K562 (cell line): ENCODE results near the gene STARD8. TPM values are rescaled to one million over a fixed set of nuclear protein-coding genes. Genes with fewer than 3 reads are reported as not detected.
A peak's percentile ranks its signal among the peaks of the same experiment; 100 is the strongest.

ENCODE experiments used
- ATAC-seq: fragments of 200-7000 bp; cut with Tn5 transposase; 3 replicates; pipeline ENCODE4 v1.9.1; 2020; ENCODE audit warnings: moderate library complexity
- BruUV-seq: library from RNA; stranded (reverse); fragments of 400-500 nt; replicated peaks from 2 replicates; lab custom pipeline; 2021; lab: Mats Ljungman, UMichigan
- CTCF ChIA-PET: fragments of 300-600 bp; formaldehyde crosslinking; extraction: SDS; loops from one replicate; lab custom pipeline; 2021; ENCODE audit warnings: low intra/inter-chr PET ratio; lab: Yijun Ruan, JAX
- POLR2A ChIA-PET: fragments of 300-600, 350-650 bp; sonication (Branson Sonifier 250); formaldehyde crosslinking; extraction: SDS; loops from one replicate; lab custom pipeline; 2021; ENCODE audit warnings: antibody characterized with exemption, inconsistent platforms; lab: Yijun Ruan, JAX
- DNase-seq, 4 experiments: peaks; one replicate each; pipeline versions ENCODE4 v3.0.0 to v3.0.0-alpha.2; 2011 to 2018; ENCODE audit warnings: low spot score in 3 of 4, mixed read lengths in 3 of 4; ENCODE audit errors: extremely low read depth in 1 of 4
- FAIRE-seq: peaks from 2 replicates; lab custom pipeline; 2011; peaks lifted over from hg19 to GRCh38; lab: Jason Lieb, UNC
- H2AFZ ChIP-seq: 2 replicates; pipeline ENCODE4 v1.6.0; 2011; ENCODE audit warnings: low read depth, low read length, control low read depth, inconsistent platforms
- H3K27ac ChIP-seq: fragments of 200-600 bp; 3 replicates; pipeline ENCODE4 v1.8.0; 2011; ENCODE audit warnings: low read depth, mild to moderate bottlenecking, control low read depth, inconsistent platforms, low read length, moderate library complexity, mixed read lengths; ENCODE audit errors: extremely low read depth
- H3K27me3 ChIP-seq, 2 experiments: fragments of 300-600 bp in 1 of 2; 2 replicates in 1 of 2; 3 replicates in 1 of 2; pipeline versions ENCODE4 v1.6.0 to v1.8.0; 2011; ENCODE audit warnings: inconsistent platforms in 2 of 2, low read length in 2 of 2, mild to moderate bottlenecking in 1 of 2, mixed read lengths in 1 of 2, moderate library complexity in 1 of 2; ENCODE audit not compliant: control insufficient read depth in 2 of 2, insufficient read depth in 2 of 2
- H3K36me3 ChIP-seq: fragments of 300-600 bp; 3 replicates; pipeline ENCODE4 v1.8.0; 2011; ENCODE audit warnings: mild to moderate bottlenecking, low read length, inconsistent platforms; ENCODE audit not compliant: control insufficient read depth, insufficient read depth
- H3K4me1 ChIP-seq, 2 experiments: fragments of 200-600 bp in 1 of 2; replicated peaks in 1 of 2; 2 replicates in 1 of 2; 3 replicates in 1 of 2; pipeline versions ENCODE4 v1.5.1 to v1.8.0; 2011; ENCODE audit warnings: inconsistent platforms in 2 of 2, low read length in 2 of 2, mild to moderate bottlenecking in 1 of 2, mixed read lengths in 1 of 2, moderate library complexity in 1 of 2; ENCODE audit not compliant: control insufficient read depth in 2 of 2, insufficient read depth in 2 of 2
- H3K4me2 ChIP-seq: 2 replicates; pipeline ENCODE4 v1.6.1; 2011; ENCODE audit warnings: low read length, control low read depth, inconsistent platforms, mixed read lengths; ENCODE audit not compliant: insufficient read depth
- H3K4me3 ChIP-seq: fragments of 200-600 bp; sonication (generic), shearing (Covaris generic); 2 replicates; pipeline ENCODE4 v1.5.1; 2016; ENCODE audit warnings: control low read depth, inconsistent platforms
- H3K79me2 ChIP-seq: fragments of 200-600 bp; 3 replicates; pipeline ENCODE4 v1.8.0; 2011; ENCODE audit warnings: low read length, inconsistent platforms; ENCODE audit not compliant: control insufficient read depth, insufficient read depth
- H3K9ac ChIP-seq, 2 experiments: 2 replicates each; pipeline versions ENCODE4 v1.6.0 to v1.6.1; 2011; ENCODE audit warnings: low read depth in 2 of 2, low read length in 2 of 2, control low read depth in 1 of 2, inconsistent platforms in 1 of 2, mild to moderate bottlenecking in 1 of 2, mixed read lengths in 1 of 2; ENCODE audit not compliant: insufficient read depth in 1 of 2
- H3K9me1 ChIP-seq: one replicate; pipeline ENCODE4 v1.6.0; 2011; ENCODE audit warnings: inconsistent platforms, mild to moderate bottlenecking, low read length, moderate library complexity; ENCODE audit not compliant: control insufficient read depth, insufficient read depth
- H3K9me3 ChIP-seq: replicated peaks from 2 replicates; pipeline ENCODE4 v1.5.1; 2011; ENCODE audit warnings: low read depth, low read length, inconsistent platforms; ENCODE audit not compliant: control insufficient read depth, insufficient read depth
- H4K20me1 ChIP-seq: replicated peaks from 2 replicates; pipeline ENCODE4 v1.6.1; 2011; ENCODE audit warnings: low read length, inconsistent platforms, mixed read lengths; ENCODE audit not compliant: control insufficient read depth, insufficient read depth
- BMI1 ChIP-seq: fragments of 150-350 bp; IDR thresholded peaks from 2 replicates; pipeline ENCODE4 v1.6.1; 2014; ENCODE audit warnings: low read length
- FOXM1 ChIP-seq, 2 experiments: fragments of 450-650 bp in 1 of 2; sonication (generic) in 1 of 2; formaldehyde crosslinking in 1 of 2; IDR thresholded peaks; 2 replicates each; pipeline versions ENCODE4 v1.6.1 to v1.9.0; 2017 to 2022; ENCODE audit warnings: low read depth in 2 of 2, mild to moderate bottlenecking in 2 of 2, missing genetic modification reagents in 1 of 2, moderate library complexity in 1 of 2
- GMEB1 ChIP-seq: fragments of 250-450 bp; sonication (Bioruptor Pico); IDR thresholded peaks from 2 replicates; pipeline ENCODE4 v1.4.0; 2020; ENCODE audit warnings: mild to moderate bottlenecking
- MEF2D ChIP-seq: conservative IDR thresholded peaks from 2 replicates; pipeline ENCODE4 v1.6.1; 2016; ENCODE audit warnings: low read depth, missing genetic modification characterization, missing compliant biosample characterization
- POLR2AphosphoS5 ChIP-seq: IDR thresholded peaks from 2 replicates; pipeline ENCODE4 v1.6.1; 2011; ENCODE audit warnings: mild to moderate bottlenecking, low read depth, low read length, moderate library complexity; ENCODE audit not compliant: control insufficient read depth, insufficient read depth
- ZFP1 ChIP-seq: fragments of 450-650 bp; formaldehyde crosslinking; IDR thresholded peaks from 2 replicates; pipeline ENCODE4 v1.4.0; 2020; ENCODE audit warnings: mild to moderate bottlenecking, mixed read lengths
- ZKSCAN8 ChIP-seq: fragments of 200-800 bp; sonication (Bioruptor generic); IDR thresholded peaks from 2 replicates; pipeline ENCODE4 v1.6.1; 2016; ENCODE audit warnings: missing genetic modification characterization, missing compliant biosample characterization
- WGBS: fragments of 100-300 bp; shearing (Covaris generic); methylation state at CpG from one replicate; pipeline ENCODE4 v1.1.6; 2016; ENCODE audit warnings: low coverage, mixed read lengths; ENCODE audit not compliant: insufficient coverage; ENCODE audit errors: missing lambda C conversion rate; 5-methylcytosine and 5-hydroxymethylcytosine counted together
- in situ Hi-C: fragments of 300-500 bp; cut with MboI; formaldehyde crosslinking; loops from 4 replicates; pipeline ENCODE4 v1.15.0; 2018; ENCODE audit warnings: inconsistent platforms, mixed read lengths
- intact Hi-C: fragments of 100-400 bp; cut with micrococcal nuclease; formaldehyde crosslinking; loops from 2 replicates; pipeline ENCODE4 v1.14.2; 2022
- polyA plus RNA-seq, 8 experiments: library from polyadenylated mRNA; depleted of rRNA in 4 of 8; stranded (reverse) in 5 of 8; unstranded in 3 of 8; fragments of >200 nt; fragmentation: Nextera tagmentation in 2 of 8; fragmentation: Illumina TruSeq in 1 of 8; extraction: Ambion mirVana in 2 of 8; extraction: Trizol in 1 of 8; gene quantifications; 2 replicates each; pipeline versions ENCODE4 v1.2.1 to v1.2.3, GENCODE V29; 2011 to 2014; ENCODE audit warnings: inconsistent platforms in 1 of 8, missing spikeins in 1 of 8
- total RNA-seq, 7 experiments: library from RNA; depleted of rRNA in 6 of 7; stranded (reverse); fragments of >200 nt in 6 of 7; fragmentation: Illumina TruSeq in 2 of 7; extraction: Trizol in 2 of 7; gene quantifications; 2 replicates each; pipeline versions ENCODE4 v1.2.1 to v1.2.3, GENCODE V29; 2011 to 2021; ENCODE audit warnings: low replicate concordance in 1 of 7
- TF ChIP-seq, protein P1 (sequence below): sonication (generic); formaldehyde crosslinking; IDR thresholded peaks from 2 replicates; pipeline ENCODE4 v1.8.0; 2022; ENCODE audit warnings: missing genetic modification reagents, mild to moderate bottlenecking, moderate library complexity, borderline replicate concordance

The STARD8 gene
- total and polyA plus RNA-seq, 9 of the 15 experiments (the other 6 are each of a cell fraction or from before 2014, with no cell fraction given), result 1.6 to 35.0 (median 15.9) TPM

DNA sequence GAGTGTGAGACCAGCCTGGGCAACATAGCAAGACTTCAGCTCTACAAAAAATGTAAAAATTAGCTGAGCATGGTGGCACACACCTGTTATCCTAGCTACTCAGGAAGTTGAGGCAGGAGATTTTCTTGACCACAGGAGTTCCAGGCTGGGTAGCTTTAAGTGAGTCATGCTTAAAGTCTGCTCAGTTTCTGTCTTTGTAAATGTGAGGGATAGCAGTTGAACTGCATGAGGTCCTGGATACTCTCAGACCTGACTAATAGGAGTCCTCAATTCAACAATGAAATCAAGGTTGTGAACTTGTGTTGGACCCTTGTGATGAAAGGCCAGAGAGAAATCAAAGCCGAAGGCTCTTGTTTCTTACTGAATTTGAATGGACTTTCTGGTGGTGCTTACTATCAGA lies 45.2 kb downstream of the STARD8 start:
- peaks cover 3% of the 10 kb centered on the region for H4K20me1 ChIP-seq

DNA sequence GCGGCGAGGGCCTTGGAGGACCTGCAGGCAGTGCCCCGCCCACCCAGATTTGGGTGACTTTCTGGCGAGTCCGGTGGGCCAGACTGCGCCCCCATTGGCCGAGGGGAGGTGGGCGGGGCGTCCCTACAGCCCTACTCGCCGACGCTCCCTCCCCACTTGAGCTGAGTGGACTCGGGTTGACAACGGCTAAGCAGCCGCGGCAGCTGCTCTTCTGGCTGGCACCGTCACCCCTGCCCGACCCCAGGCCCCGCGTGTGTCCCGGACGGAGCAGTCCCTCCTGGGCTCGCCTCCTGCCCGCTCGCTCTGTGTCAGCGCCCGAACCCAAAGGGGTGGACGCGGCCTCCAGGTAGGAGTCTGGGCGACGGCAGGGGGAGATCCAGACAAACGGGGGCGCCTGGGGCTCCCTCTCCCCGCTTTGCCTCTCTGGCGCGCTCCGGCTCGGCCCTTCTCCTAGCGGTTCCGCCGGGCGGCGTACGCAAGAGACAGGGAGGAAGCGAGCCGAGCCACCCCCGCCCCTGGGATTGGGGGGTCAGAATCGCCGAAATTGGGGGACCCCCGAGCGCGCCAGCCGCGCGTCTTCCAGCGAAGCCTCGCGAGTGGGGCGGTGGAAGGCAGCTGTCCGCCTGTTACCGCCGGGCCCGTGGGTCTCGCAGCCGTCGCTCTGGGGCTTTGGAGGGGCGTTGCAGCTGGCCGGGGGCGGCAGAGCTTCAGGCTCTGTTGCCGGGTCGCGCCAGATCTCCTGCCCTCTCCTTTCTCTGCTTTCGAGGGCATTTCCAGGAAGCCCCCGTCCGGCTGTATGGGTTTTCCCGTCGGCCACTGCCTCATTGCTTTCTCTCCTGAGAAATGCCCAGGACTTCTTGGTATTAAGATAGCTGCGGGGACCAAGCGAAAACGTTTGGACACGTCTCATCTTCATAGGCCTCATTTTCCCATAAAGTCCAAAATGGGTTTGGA lies 46.3 kb downstream of the STARD8 start:
- intact Hi-C loops, result loop anchor here (10.0 kb wide), 2 partner anchors 179 to 509 kb away; no protein-coding TSS in a partner anchor
- H3K4me2 ChIP-seq, result peak overlapping the region; percentile 80; the same call in 1 of the 2 replicates
- TF ChIP-seq POLR2AphosphoS5 (0 out of 2 replicates have a peak, but pooled peaks have one; percentile 19), FOXM1 (IDR thresholded peaks at IDR 0.05; ENCODE audit: low read depth) (no peak), FOXM1 (CRISPR knock-in tag; IDR thresholded peaks at IDR 0.05; ENCODE audit: low read depth) (0 out of 2 replicates have a peak, but pooled peaks have one; percentile 48), BMI1 (no peak), ZKSCAN8 (CRISPR knock-in tag) (no peak), ZFP1 (CRISPR knock-in tag) (no peak), GMEB1 (CRISPR knock-in tag) (no peak)
- TF ChIP-seq, protein P1, sequence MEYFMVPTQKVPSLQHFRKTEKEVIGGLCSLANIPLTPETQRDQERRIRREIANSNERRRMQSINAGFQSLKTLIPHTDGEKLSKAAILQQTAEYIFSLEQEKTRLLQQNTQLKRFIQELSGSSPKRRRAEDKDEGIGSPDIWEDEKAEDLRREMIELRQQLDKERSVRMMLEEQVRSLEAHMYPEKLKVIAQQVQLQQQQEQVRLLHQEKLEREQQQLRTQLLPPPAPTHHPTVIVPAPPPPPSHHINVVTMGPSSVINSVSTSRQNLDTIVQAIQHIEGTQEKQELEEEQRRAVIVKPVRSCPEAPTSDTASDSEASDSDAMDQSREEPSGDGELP, result peak; percentile 54; the same call in 1 of the 2 replicates

More for the DNA sequence above, 45.2 kb downstream of the STARD8 start:
- Histone ChIP-seq H3K79me2 (peaks cover 48% of the 10 kb centered on the region), H3K27me3 (peaks cover 0 to 8% of the 10 kb centered on the region in 2 experiments; a peak in 1 of 5 replicates), H3K4me1 (peaks cover 0 to 14% of the 10 kb centered on the region in 2 experiments; a peak in 4 of 5 replicates), H3K4me2 (no peak overlapping the region), H3K4me3 (no peak overlapping the region), H3K36me3 (no peaks in the 10 kb centered on the region), H3K9me3 (no peaks in the 10 kb centered on the region), H3K27ac (no peak overlapping the region), H3K9ac (no peak overlapping the region; a peak in 1 of 4 replicates), H3K9me1 (no peaks in the 10 kb centered on the region), H2AFZ (no peak overlapping the region)
- no peak for DNase-seq
- in situ Hi-C loops (no loop called here), intact Hi-C loops (loop anchor here (10.0 kb wide), 2 partner anchors 178 to 508 kb away; no protein-coding TSS in a partner anchor)
- POLR2A ChIA-PET, result no interaction called here
- no peak for ATAC-seq
- CTCF ChIA-PET, result no interaction called here
- BruUV-seq, result no TSS peak
- FAIRE-seq, result no peak
- no peak for TF ChIP-seq MEF2D
- TF ChIP-seq, all 486 proteins: peak for 0
- 29% methylated on average over 1 of the region's 1 CpG for WGBS

More for the DNA sequence above, 46.3 kb downstream of the STARD8 start:
- peak overlapping the region; percentile 62 for H3K4me3 ChIP-seq
- in situ Hi-C loops, result no loop called here
- peak overlapping the region; percentile 63; the same call in 1 of the 2 replicates for H2AFZ ChIP-seq
- peak; percentile 83 to 87 (median 86) for DNase-seq
- no peaks in the 10 kb centered on the region for H3K9me3 ChIP-seq
- H3K36me3 ChIP-seq, result peaks cover 6% of the 10 kb centered on the region; the same call in 1 of the 3 replicates
- peak; percentile 84 for ATAC-seq
- TSS peak; percentile 46 for BruUV-seq
- H3K27ac ChIP-seq, result peak overlapping the region; percentile 67
- peaks cover 6% of the 10 kb centered on the region for H4K20me1 ChIP-seq
- ChIA-PET CTCF (interaction anchor here (0.7 kb wide), 1 partner anchor 497 kb away, joined by 3 read pairs; no protein-coding TSS in a partner anchor), POLR2A (interaction anchor here (0.5 to 1.0 kb wide), 3 partner anchors 8 to 126 kb away, joined by 3 read pairs; no protein-coding TSS in a partner anchor)
- peaks cover 0 to 8% of the 10 kb centered on the region in 2 experiments; a peak in 1 of 5 replicates for H3K27me3 ChIP-seq
- H3K4me1 ChIP-seq, result peaks cover 6 to 16% of the 10 kb centered on the region in 2 experiments; a peak in 4 of 5 replicates
- peaks cover 59% of the 10 kb centered on the region for H3K79me2 ChIP-seq
- FAIRE-seq, result peak; percentile 71
- WGBS, result 1% methylated on average over 14 of the region's 81 CpGs
- peak overlapping the region; percentile 71 to 92 for H3K9ac ChIP-seq
- no peaks in the 10 kb centered on the region for H3K9me1 ChIP-seq
